ACC112 (cell line): ENCODE data around the gene CHTOP.

Experiments used
- H2AFZ ChIP-seq: fragments of 200-600 bp; sonication (generic); one replicate; pipeline ENCODE4 v1.6.0; 2017; ENCODE audit warnings: antibody characterized with exemption, low read length; ENCODE audit not compliant: unreplicated experiment
- H3K27ac ChIP-seq: fragments of 200-600 bp; sonication (generic); 2 replicates; pipeline ENCODE4 v1.5.1; 2014; ENCODE audit warnings: low read depth, mild to moderate bottlenecking, antibody characterized with exemption, low read length, moderate library complexity
- H3K27me3 ChIP-seq: fragments of 200-600 bp; sonication (generic); 2 replicates; pipeline ENCODE4 v1.6.1; 2014; ENCODE audit warnings: mild to moderate bottlenecking, antibody characterized with exemption, low read length, moderate library complexity, mixed read lengths; ENCODE audit not compliant: insufficient read depth
- H3K36me3 ChIP-seq: fragments of 200-600 bp; sonication (generic); 2 replicates; pipeline ENCODE4 v1.6.1; 2016; ENCODE audit warnings: mild to moderate bottlenecking, antibody characterized with exemption, low read length, moderate library complexity, mixed read lengths; ENCODE audit not compliant: insufficient read depth
- H3K4me1 ChIP-seq: fragments of 200-600 bp; sonication (generic); one replicate; pipeline ENCODE4 v1.6.1; 2016; ENCODE audit warnings: low read length, mixed read lengths; ENCODE audit not compliant: insufficient read depth, unreplicated experiment, control insufficient read depth
- H3K4me3 ChIP-seq: fragments of 200-600 bp; sonication (generic); 2 replicates; pipeline ENCODE4 v1.5.1; 2014; ENCODE audit warnings: mild to moderate bottlenecking, low read depth, low read length
- H3K79me2 ChIP-seq: fragments of 200-600 bp; sonication (generic); one replicate; pipeline ENCODE4 v1.6.0; 2016; ENCODE audit warnings: low read length; ENCODE audit not compliant: control insufficient read depth, unreplicated experiment, insufficient read depth

Gene CHTOP

GRCh38 chr1:153647346-153647714, 13.5 kb downstream of the CHTOP start:
- Histone ChIP-seq H3K27me3 (no peaks in the 10 kb centered on the region), H3K36me3 (peaks cover 27% of the 10 kb centered on the region)

DNA sequence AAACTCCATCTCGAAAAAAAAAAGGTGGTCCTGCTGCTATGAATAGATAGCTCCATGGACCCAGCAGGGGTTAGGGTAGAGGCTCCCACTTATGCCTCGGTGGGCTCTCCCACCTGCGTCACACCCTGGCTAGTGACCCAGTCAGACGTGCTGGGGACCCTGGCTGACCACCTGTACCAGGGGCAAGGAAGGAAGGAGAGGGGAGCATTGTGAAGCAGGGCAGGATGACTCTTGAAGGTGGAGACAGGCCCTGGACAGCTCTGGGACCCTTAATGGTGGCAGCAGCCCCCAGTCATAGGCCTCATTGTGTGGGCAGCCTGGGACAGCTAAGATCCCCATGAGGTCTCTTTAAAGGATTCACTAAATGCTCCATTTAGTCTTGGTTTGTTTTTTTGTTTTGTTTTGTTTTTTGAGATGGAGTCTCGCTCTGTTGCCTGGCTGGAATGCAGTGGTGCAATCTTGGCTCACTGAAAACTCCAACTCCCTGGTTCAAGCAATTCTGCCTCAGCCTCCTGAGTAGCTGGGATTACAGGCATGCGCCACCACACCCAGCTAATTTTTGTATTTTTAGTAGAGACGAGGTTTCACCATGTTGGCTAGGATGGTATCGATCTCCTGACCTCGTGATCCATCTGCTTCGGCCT, 14.3 kb downstream of the CHTOP start:
- Histone ChIP-seq H3K4me1 (peaks cover 7% of the 10 kb centered on the region), H3K4me3 (no peak overlapping the region), H3K36me3 (peaks cover 27% of the 10 kb centered on the region), H3K79me2 (no peaks in the 10 kb centered on the region), H3K27me3 (no peaks in the 10 kb centered on the region), H3K27ac (no peak overlapping the region), H2AFZ (no peak overlapping the region)

More at GRCh38 chr1:153647346-153647714, 13.5 kb downstream of the CHTOP start:
- Histone ChIP-seq H2AFZ (no peak overlapping the region), H3K4me1 (no peaks in the 10 kb centered on the region), H3K27ac (no peak overlapping the region), H3K4me3 (no peak overlapping the region), H3K79me2 (no peaks in the 10 kb centered on the region)

DNA sequence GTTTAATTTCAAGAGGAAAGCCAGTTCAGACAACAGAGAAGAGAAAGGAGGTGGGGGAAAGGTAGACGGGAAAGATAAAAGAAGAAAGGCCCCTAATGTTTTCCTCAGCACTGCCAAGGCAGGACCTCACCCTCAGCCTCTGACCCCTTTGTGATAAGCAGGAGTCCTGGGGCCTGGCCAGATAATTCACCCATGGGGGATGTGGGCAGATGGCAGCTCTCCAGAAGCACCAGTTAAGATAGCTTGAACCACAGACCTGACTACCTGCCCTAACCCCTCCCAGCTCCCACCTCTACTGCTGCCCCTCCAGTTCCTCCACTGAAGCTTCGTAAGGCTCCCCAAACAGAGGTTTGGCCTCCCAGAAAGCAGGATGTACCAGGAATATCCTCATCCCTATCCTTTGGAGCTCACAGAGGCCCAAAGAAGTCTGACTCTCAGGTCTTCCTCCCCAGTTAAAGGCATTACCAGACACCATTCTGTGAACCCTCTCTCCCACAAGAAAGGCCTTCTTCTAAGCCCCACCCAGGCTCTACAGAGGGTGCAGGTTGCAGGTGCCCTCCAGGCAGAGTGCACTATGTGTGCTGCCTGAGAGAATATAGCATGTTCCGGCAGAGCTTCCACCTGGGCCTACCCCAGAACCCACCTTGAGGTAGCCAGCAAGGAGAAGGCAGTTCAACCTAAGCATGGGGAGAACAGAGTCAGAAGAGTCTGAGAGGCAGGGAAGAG, 15.4 kb downstream of the CHTOP start:
- peaks cover 7% of the 10 kb centered on the region for H3K4me1 ChIP-seq
- no peak overlapping the region for H3K27ac ChIP-seq
- H3K27me3 ChIP-seq: no peaks in the 10 kb centered on the region
- H2AFZ ChIP-seq: no peak overlapping the region
- no peaks in the 10 kb centered on the region for H3K79me2 ChIP-seq
- H3K36me3 ChIP-seq: peaks cover 17% of the 10 kb centered on the region
- H3K4me3 ChIP-seq: no peak overlapping the region

- Histone ChIP-seq H3K27me3 (no peaks in the 10 kb centered on the region), H3K36me3 (peaks cover 12% of the 10 kb centered on the region), H2AFZ (no peak overlapping the region), H3K4me3 (no peak overlapping the region), H3K27ac (no peak overlapping the region), H3K79me2 (no peaks in the 10 kb centered on the region), H3K4me1 (peaks cover 7% of the 10 kb centered on the region)
Measured at GRCh38 chr1:153649863-153650235, 16.0 kb downstream of the CHTOP start.

DNA sequence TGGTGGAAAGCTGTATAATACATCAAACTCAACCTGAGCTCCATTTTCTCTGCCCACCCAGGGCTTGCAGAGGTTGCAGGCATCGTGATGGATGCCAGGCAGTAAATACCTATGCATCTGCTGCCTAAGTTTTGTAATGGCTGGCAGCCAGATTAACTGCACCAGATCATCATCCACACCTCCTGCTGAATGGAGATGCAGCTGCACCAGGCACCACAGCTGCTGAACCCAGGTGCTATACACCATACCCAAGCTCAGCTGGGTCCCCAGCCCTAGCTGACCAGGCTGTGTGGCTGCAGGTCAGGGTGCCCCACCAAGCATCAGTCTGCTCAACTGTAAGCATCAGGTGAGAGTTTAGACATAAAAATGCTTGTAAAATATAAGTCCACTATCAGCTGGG, 17.9 kb downstream of the CHTOP start:
- H3K4me3 ChIP-seq: no peak overlapping the region
- H3K4me1 ChIP-seq: peaks cover 7% of the 10 kb centered on the region
- no peak overlapping the region for H3K27ac ChIP-seq
- no peaks in the 10 kb centered on the region for H3K36me3 ChIP-seq
- no peaks in the 10 kb centered on the region for H3K27me3 ChIP-seq
- no peaks in the 10 kb centered on the region for H3K79me2 ChIP-seq
- H2AFZ ChIP-seq: no peak overlapping the region

DNA sequence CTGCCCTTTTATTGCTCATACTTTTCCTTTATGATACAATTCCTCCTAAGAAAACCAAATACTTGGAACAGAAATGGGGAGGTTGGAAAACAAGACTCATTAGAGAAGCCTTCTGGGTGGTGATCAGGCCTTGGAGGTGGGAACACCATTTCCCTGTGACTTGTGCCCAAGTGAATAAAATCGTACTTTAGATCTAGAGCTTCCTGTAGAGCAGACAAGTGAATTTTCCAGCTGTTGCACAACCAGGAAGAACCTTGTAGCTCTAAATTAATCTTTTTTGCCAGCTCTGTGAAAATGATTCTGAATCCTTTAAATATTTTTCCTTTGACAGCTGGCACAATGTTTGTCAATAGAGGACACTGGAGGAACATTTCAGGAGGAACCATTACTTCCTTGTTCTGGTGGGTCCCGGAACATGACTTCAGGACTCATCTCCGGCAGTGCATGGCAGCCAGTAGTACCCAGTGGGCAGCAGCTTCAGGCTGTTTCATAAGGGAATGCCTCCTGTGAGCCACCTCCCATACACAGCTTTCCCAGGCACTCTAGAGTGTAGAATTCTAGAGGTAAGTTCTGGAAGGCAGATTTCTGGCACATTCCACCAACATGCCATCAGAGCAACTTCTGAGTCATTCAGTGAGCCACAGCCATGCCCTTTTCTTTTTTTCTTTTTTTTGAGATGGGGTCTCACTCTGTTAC, 19.1 kb downstream of the CHTOP start:
- H3K36me3 ChIP-seq: no peaks in the 10 kb centered on the region
- peaks cover 7% of the 10 kb centered on the region for H3K4me1 ChIP-seq
- H3K4me3 ChIP-seq: no peak overlapping the region
- H3K27ac ChIP-seq: 0 out of 2 replicates have a peak overlapping the region, but pooled peaks have one; percentile 4
- H3K27me3 ChIP-seq: no peaks in the 10 kb centered on the region
- H3K79me2 ChIP-seq: no peaks in the 10 kb centered on the region
- H2AFZ ChIP-seq: peak overlapping the region; percentile 86

- Histone ChIP-seq H3K4me3 (no peak overlapping the region), H2AFZ (no peak overlapping the region), H3K36me3 (no peaks in the 10 kb centered on the region), H3K27me3 (no peaks in the 10 kb centered on the region), H3K27ac (no peak overlapping the region), H3K4me1 (peaks cover 14% of the 10 kb centered on the region), H3K79me2 (peaks cover 14% of the 10 kb centered on the region)
Measured at GRCh38 chr1:153655333-153655732, 21.5 kb downstream of the CHTOP start.

- peak within 1 kb of the TSS; percentile 50 for H3K27ac ChIP-seq
- H2AFZ ChIP-seq: peak within 1 kb of the TSS; percentile 72
- H3K36me3 ChIP-seq: peaks cover 11% of the 10 kb centered on the region; the same call in 1 of the 2 replicates
- peaks cover 16% of the 10 kb centered on the region for H3K4me1 ChIP-seq
- H3K79me2 ChIP-seq: peaks cover 14% of the 10 kb centered on the region
- no peaks in the 10 kb centered on the region for H3K27me3 ChIP-seq
- peak within 1 kb of the TSS; percentile 85 for H3K4me3 ChIP-seq
Measured at GRCh38 chr1:153658400-153659174, 24.7 kb downstream of the CHTOP start, which contains the start of gene SNAPIN. Gene SNAPIN, plus strand, starts transcription at chr1:153658703. Its CDS starts 41 bp downstream, at chr1:153658744.

- peaks cover 16% of the 10 kb centered on the region; the same call in 1 of the 2 replicates for H3K36me3 ChIP-seq
- peaks cover 21% of the 10 kb centered on the region for H3K4me1 ChIP-seq
- H2AFZ ChIP-seq: peak overlapping the region; percentile 61
- peak overlapping the region; percentile 85 for H3K4me3 ChIP-seq
- no peak overlapping the region for H3K27ac ChIP-seq
- H3K27me3 ChIP-seq: no peaks in the 10 kb centered on the region
- H3K79me2 ChIP-seq: peaks cover 14% of the 10 kb centered on the region
Measured at GRCh38 chr1:153659175-153659534, 25.3 kb downstream of the CHTOP start.

- Histone ChIP-seq H3K79me2 (peaks cover 14% of the 10 kb centered on the region), H3K4me3 (peak overlapping the region; percentile 85), H3K36me3 (peaks cover 17% of the 10 kb centered on the region; the same call in 1 of the 2 replicates), H3K4me1 (peaks cover 22% of the 10 kb centered on the region), H3K27ac (no peak overlapping the region), H3K27me3 (no peaks in the 10 kb centered on the region), H2AFZ (no peak overlapping the region)
Measured at GRCh38 chr1:153659656-153660055, 25.8 kb downstream of the CHTOP start.
